Gastroesophageal sphincter (tissue), 4 donors: ENCODE data around the gene SYNGR2. TPM values are rescaled to one million over a fixed set of nuclear protein-coding genes. Genes with fewer than 3 reads are reported as not detected.
"Not testable (repeated sequence)": the region's sequence is repeated elsewhere in the genome, so short reads cannot be mapped to it uniquely, and the experiment has no call there.

Source experiments
- ATAC-seq: fragments of 150-250 bp; one replicate; pipeline ENCODE4 v1.9.1; 2016; ENCODE audit warnings: mild to moderate bottlenecking, moderate library complexity
- H3K27ac ChIP-seq, 4 donors: fragments of 200-600 bp; sonication (generic) in 3 of 4; 1 replicate in 3 of 4; 2 replicates in 1 of 4; pipeline ENCODE4 v1.5.1; 2016 to 2019
- H3K27me3 ChIP-seq: fragments of 200-600 bp; sonication (generic); one replicate; pipeline ENCODE4 v1.5.1; 2019
- H3K36me3 ChIP-seq, 2 donors: fragments of 200-600 bp; sonication (generic); one replicate each; pipeline ENCODE4 v1.5.1; 2019; ENCODE audit warnings: control low read depth in 1 of 2
- H3K4me1 ChIP-seq, 3 donors: fragments of 200-600 bp; sonication (generic); 1 replicate in 2 of 3; 2 replicates in 1 of 3; pipeline ENCODE4 v1.5.1; 2016 to 2019; ENCODE audit warnings: control low read depth in 2 of 3
- H3K4me3 ChIP-seq, 2 donors: fragments of 200-600 bp; sonication (generic); one replicate each; pipeline ENCODE4 v1.5.1; 2019; ENCODE audit warnings: mild to moderate bottlenecking in 1 of 2, moderate library complexity in 1 of 2
- H3K9me3 ChIP-seq, 3 donors: fragments of 200-600 bp; sonication (generic); one replicate each; pipeline ENCODE4 v1.5.1; 2017 to 2019; ENCODE audit warnings: control low read depth in 2 of 3
- CTCF ChIP-seq, 4 experiments: fragments of 200-600 bp in 2 of 4; fragments of 450-650 bp in 2 of 4; sonication (generic) in 1 of 4; IDR thresholded peaks; one replicate each; pipeline ENCODE4 v1.5.1; 2017 to 2019; ENCODE audit warnings: antibody characterized with exemption in 4 of 4, mild to moderate bottlenecking in 2 of 4, moderate library complexity in 2 of 4
- EP300 ChIP-seq: sonication (generic); formaldehyde crosslinking; IDR thresholded peaks from one replicate; pipeline ENCODE4 v1.6.1; 2017; ENCODE audit warnings: antibody characterized with exemption, mild to moderate bottlenecking
- POLR2A ChIP-seq, 2 donors: fragments of 450-650 bp; IDR thresholded peaks; one replicate each; pipeline ENCODE4 v1.6.1; 2017; ENCODE audit warnings: antibody characterized with exemption in 2 of 2, mild to moderate bottlenecking in 2 of 2, moderate library complexity in 1 of 2
- POLR2AphosphoS5 ChIP-seq: sonication (generic); formaldehyde crosslinking; IDR thresholded peaks from one replicate; pipeline ENCODE4 v1.6.1; 2017; ENCODE audit warnings: antibody characterized with exemption
- WGBS, 2 donors: methylation state at CpG; one replicate each; pipeline ENCODE4 v1.1.5; 2018; ENCODE audit warnings: low coverage in 1 of 2; 5-methylcytosine and 5-hydroxymethylcytosine counted together
- total RNA-seq, 4 donors: library from RNA; depleted of rRNA; stranded (reverse); fragments of >200 nt; gene quantifications; one replicate each; pipeline ENCODE4 v1.1.0, GENCODE V29; 2016

The SYNGR2 gene
- total RNA-seq, 4 donors from 2014 or later = 49.9 to 151 (median 81.2) TPM

- 83% methylated on average over 4 of the region's 9 CpGs; no CpG with 5 or more reads in 1 of the 2 donors for WGBS, 2 donors
- no peaks in the 10 kb centered on the region for H3K36me3 ChIP-seq
- H3K9me3 ChIP-seq = no peaks in the 10 kb centered on the region
- no peak overlapping the region for H3K4me3 ChIP-seq
- no peak for ATAC-seq
- H3K27me3 ChIP-seq = peaks cover 37% of the 10 kb centered on the region
- peaks cover 0 to 27% (median 13%) of the 10 kb centered on the region in 3 donors for H3K4me1 ChIP-seq
- H3K27ac ChIP-seq = no peak overlapping the region
- TF ChIP-seq CTCF (IDR thresholded peaks at IDR 0.05) (no peak), POLR2AphosphoS5 (no peak), EP300 (no peak), POLR2A (IDR thresholded peaks at IDR 0.05) (no peak)
Measured at GRCh38 chr17:78134899-78135385, 33.4 kb upstream of the SYNGR2 start.

GRCh38 chr17:78135858-78136500 lies 32.4 kb upstream of the SYNGR2 start:
- 91 to 92% methylated on average over 6 to 7 of the region's 9 CpGs for WGBS, 2 donors

DNA sequence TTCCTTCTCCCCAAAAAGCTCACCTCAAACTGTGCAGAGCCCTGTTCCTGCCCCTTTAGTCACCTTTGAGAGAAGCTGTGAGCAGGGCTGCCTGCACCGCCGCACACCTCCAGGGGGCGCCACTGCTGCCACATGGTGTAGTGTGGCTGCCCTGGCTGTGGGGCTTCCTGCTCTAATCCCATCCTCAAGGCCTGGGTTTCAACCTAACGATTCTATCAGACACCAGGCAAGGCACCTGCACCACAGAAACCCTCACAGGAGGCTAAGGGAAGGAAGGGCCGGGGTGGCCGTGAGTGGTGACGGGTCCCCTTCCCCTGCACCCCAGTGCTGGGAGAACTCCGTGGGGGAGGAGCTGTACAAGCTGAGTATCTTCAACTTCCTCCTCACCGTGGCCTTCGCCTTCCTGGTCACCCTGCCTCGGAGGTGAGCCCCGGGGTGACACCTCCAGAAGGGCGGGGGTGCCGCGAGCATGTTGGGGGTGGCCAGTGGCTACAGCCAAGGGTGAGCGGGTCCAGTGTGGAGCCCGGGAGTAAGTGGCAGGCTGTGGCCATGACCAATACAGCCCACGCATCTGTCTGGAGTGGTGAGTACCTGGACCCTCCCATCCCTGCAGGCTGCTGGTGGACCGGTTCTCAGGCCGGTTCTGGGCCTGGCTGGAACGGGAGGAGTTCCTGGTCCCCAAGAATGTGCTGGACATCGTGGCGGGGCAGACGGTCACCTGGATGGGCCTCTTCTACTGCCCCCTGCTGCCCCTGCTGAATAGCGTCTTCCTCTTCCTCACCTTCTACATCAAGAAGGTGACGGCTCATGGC lies 30.8 kb upstream of the SYNGR2 start:
- no peaks in the 10 kb centered on the region for H3K36me3 ChIP-seq
- peaks cover 11% of the 10 kb centered on the region for H3K27me3 ChIP-seq

More at GRCh38 chr17:78135858-78136500, 32.4 kb upstream of the SYNGR2 start:
- no peak overlapping the region for H3K27ac ChIP-seq
- peaks cover 27% of the 10 kb centered on the region for H3K27me3 ChIP-seq
- H3K4me3 ChIP-seq = no peak overlapping the region
- ATAC-seq = no peak
- H3K4me1 ChIP-seq = peaks cover 0 to 26% (median 13%) of the 10 kb centered on the region in 3 donors
- no peaks in the 10 kb centered on the region for H3K36me3 ChIP-seq
- no peaks in the 10 kb centered on the region for H3K9me3 ChIP-seq
- no peak for TF ChIP-seq POLR2AphosphoS5
- no peak for TF ChIP-seq POLR2A (IDR thresholded peaks at IDR 0.05)
- TF ChIP-seq EP300 = no peak
- no peak for TF ChIP-seq CTCF (IDR thresholded peaks at IDR 0.05)

GRCh38 chr17:78138204-78139060 lies 29.9 kb upstream of the SYNGR2 start:
- Histone ChIP-seq H3K4me1 (peaks cover 0 to 28% (median 0%) of the 10 kb centered on the region in 3 donors), H3K27ac (no peak overlapping the region), H3K4me3 (no peak overlapping the region), H3K9me3 (no peaks in the 10 kb centered on the region), H3K36me3 (no peaks in the 10 kb centered on the region), H3K27me3 (peaks cover 6% of the 10 kb centered on the region)
- no peak for TF ChIP-seq EP300
- WGBS, 2 donors = 73% methylated on average over 3 of the region's 17 CpGs; no CpG with 5 or more reads in 1 of the 2 donors
- ATAC-seq = no peak

More for the DNA sequence above, 30.8 kb upstream of the SYNGR2 start:
- TF ChIP-seq POLR2AphosphoS5 = no peak
- TF ChIP-seq EP300 = no peak
- TF ChIP-seq POLR2A (IDR thresholded peaks at IDR 0.05) = no peak
- TF ChIP-seq CTCF (IDR thresholded peaks at IDR 0.05) = no peak
- Histone ChIP-seq H3K27ac (no peak overlapping the region), H3K9me3 (no peaks in the 10 kb centered on the region), H3K4me1 (peaks cover 0 to 26% (median 0%) of the 10 kb centered on the region in 3 donors), H3K4me3 (no peak overlapping the region)
- WGBS, 2 donors = 46 to 80% methylated on average over 2 to 8 of the region's 26 CpGs
- ATAC-seq = no peak

- H3K4me3 ChIP-seq, H3K36me3 ChIP-seq, ATAC-seq, H3K27ac ChIP-seq, H3K27me3 ChIP-seq, H3K9me3 ChIP-seq: not testable (repeated sequence)
- peaks cover 0 to 42% (median 14%) of the 10 kb centered on the region in 3 donors for H3K4me1 ChIP-seq
- 74 to 94% methylated on average over 6 to 10 of the region's 12 CpGs for WGBS, 2 donors
Measured at GRCh38 chr17:78139861-78140168, 28.6 kb upstream of the SYNGR2 start.
